ENCODE measurements around the gene PDE8A.

GRCh38 chr15:84944861-84945260, 36.8 kb upstream of the PDE8A start:
- TF ChIP-seq CTCF (IDR thresholded peaks at IDR 0.05) (no peak), EP300 (IDR thresholded peaks at IDR 0.05) (no peak)
